GM06990 (cell line): Measurements from ENCODE around the gene OBSCN.

ENCODE experiments used
- DNase-seq: peaks from one replicate; pipeline ENCODE4 v3.0.0-alpha.2; 2011; ENCODE audit not compliant: insufficient read length; ENCODE audit errors: extremely low read depth
- H3K27me3 ChIP-seq: replicated peaks from 2 replicates; pipeline ENCODE4 v1.6.0; 2011; ENCODE audit warnings: low read length; ENCODE audit not compliant: control insufficient read depth, insufficient read depth
- H3K36me3 ChIP-seq: 2 replicates; pipeline ENCODE4 v1.5.1; 2011; ENCODE audit warnings: low read length; ENCODE audit not compliant: control insufficient read depth, insufficient read depth
- H3K4me3 ChIP-seq: replicated peaks from 2 replicates; pipeline ENCODE4 v1.5.1; 2011; ENCODE audit warnings: low read depth, mild to moderate bottlenecking, control low read depth, low read length
- CTCF ChIP-seq: IDR thresholded peaks from 2 replicates; pipeline ENCODE4 v1.5.1; 2011; ENCODE audit warnings: low read length, control low read depth, mild to moderate bottlenecking, inconsistent platforms; ENCODE audit not compliant: insufficient read depth, poor library complexity, severe bottlenecking

Gene OBSCN

GRCh38 chr1:228271701-228272251 is 63.9 kb downstream of the OBSCN start:
- TF ChIP-seq CTCF = no peak
- Histone ChIP-seq H3K27me3 (peaks cover 1% of the 10 kb centered on the region), H3K36me3 (no peaks in the 10 kb centered on the region), H3K4me3 (no peak overlapping the region)
- DNase-seq = no peak

- Histone ChIP-seq H3K27me3 (peaks cover 1% of the 10 kb centered on the region), H3K36me3 (no peaks in the 10 kb centered on the region), H3K4me3 (no peak overlapping the region)
- no peak for TF ChIP-seq CTCF
- DNase-seq = no peak
Observed at GRCh38 chr1:228272331-228272791, 64.5 kb downstream of the OBSCN start.

DNA sequence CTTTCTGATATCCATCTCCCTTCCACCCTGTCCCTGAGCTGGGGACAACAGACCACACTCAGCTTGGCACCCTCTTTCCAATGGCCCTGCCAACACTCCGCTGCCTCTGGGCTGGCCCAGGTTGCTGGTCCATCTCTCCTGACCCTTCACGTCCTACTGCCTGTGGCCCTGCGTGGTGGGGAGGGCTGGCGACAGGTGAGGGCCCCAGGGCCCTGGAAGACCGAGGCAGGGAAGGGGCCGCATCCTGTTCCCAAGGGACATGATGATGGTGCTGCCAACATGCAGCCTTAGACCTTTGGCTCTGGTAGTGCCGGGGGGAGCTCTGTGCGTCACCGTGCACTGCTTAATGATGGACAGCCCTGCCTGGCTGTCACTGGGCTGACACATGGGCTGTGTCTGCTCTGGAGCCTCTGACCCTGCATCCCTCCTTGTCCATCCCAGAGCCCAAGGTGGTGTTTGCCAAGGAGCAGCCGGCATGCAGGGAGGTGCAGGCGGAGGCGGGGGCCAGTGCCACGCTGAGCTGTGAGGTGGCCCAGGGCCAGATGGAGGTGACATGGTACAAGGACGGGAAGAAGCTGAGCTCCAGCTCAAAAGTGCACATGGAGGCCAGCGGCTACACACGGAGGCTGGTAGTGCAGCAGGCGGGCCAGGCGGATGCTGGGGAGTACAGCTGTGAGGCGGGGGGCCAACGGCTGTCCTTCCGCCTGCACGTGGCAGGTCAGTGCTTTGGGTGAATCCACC is 65.2 kb downstream of the OBSCN start:
- Histone ChIP-seq H3K27me3 (peaks cover 1% of the 10 kb centered on the region), H3K36me3 (no peaks in the 10 kb centered on the region), H3K4me3 (no peak overlapping the region)
- TF ChIP-seq CTCF = no peak
- no peak for DNase-seq

GRCh38 chr1:228273720-228274451 is 66.0 kb downstream of the OBSCN start:
- no peak for DNase-seq
- peaks cover 1% of the 10 kb centered on the region for H3K27me3 ChIP-seq
- no peak for TF ChIP-seq CTCF
- no peak overlapping the region for H3K4me3 ChIP-seq
- no peaks in the 10 kb centered on the region for H3K36me3 ChIP-seq

- H3K36me3 ChIP-seq = no peaks in the 10 kb centered on the region
- DNase-seq = no peak
- peaks cover 1% of the 10 kb centered on the region for H3K27me3 ChIP-seq
- no peak for TF ChIP-seq CTCF
- H3K4me3 ChIP-seq = no peak overlapping the region
Observed at GRCh38 chr1:228274452-228275178, 66.8 kb downstream of the OBSCN start.
